Skeletal muscle satellite cell (primary cell): Measurements from ENCODE around the gene PTK7.
A peak's percentile ranks its signal among the peaks of the same experiment; 100 is the strongest.
"Not testable (repeated sequence)": the region's sequence is repeated elsewhere in the genome, so short reads cannot be mapped to it uniquely, and the experiment has no call there.

ENCODE experiments used
- H3K27me3 ChIP-seq: 2 replicates; pipeline ENCODE4 v1.7.0; 2013; ENCODE audit warnings: low read length; ENCODE audit not compliant: control insufficient read depth, insufficient read depth
- H3K36me3 ChIP-seq: 2 replicates; pipeline ENCODE4 v1.7.0; 2013; ENCODE audit warnings: mild to moderate bottlenecking, control low read depth, low read length; ENCODE audit not compliant: insufficient read depth
- H3K4me1 ChIP-seq: 2 replicates; pipeline ENCODE4 v1.7.0; 2013; ENCODE audit warnings: low read length; ENCODE audit not compliant: control insufficient read depth, insufficient read depth
- H3K4me2 ChIP-seq: 2 replicates; pipeline ENCODE4 v1.7.0; 2013; ENCODE audit warnings: mild to moderate bottlenecking, low read length
- H3K4me3 ChIP-seq: 2 replicates; pipeline ENCODE4 v1.7.0; 2013; ENCODE audit warnings: low read length
- H3K9ac ChIP-seq: 2 replicates; pipeline ENCODE4 v1.7.0; 2013; ENCODE audit warnings: mild to moderate bottlenecking, low read depth, low read length, moderate library complexity
- H3K9me3 ChIP-seq: replicated peaks from 2 replicates; pipeline ENCODE4 v1.7.0; 2013; ENCODE audit warnings: mild to moderate bottlenecking, control low read depth, low read length

PTK7 gene

DNA sequence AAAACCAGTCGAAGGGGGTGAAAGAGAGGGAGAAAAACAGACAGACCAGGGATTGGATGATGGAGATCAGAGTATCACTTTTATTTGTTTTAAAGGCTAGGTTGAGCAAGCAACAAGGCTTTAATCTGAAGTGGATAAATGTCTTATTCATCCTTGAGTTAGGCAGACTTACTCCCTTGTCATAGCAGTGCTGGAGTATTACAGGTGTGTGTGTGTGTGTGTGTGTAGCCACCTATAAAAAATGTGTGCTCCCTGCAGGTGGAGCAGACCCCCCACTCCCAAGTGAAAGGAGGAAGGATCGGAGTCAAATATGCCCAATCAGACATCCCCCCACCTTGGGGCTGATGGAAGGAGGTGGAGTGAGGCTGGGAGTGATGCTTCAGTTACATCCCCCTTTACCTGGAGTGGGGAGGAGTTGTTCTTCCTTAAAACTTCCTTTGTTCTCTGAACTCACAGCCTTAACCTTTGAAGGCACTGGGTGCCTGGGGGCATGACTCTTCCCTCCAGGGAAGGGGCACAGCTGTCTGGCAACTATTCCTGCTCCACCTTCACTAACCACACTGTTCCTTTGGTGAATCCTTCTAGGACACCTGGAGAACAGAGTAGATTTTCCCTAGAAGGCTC, 27.3 kb downstream of the PTK7 start:
- H3K36me3 ChIP-seq = no peaks in the 10 kb centered on the region
- no peak overlapping the region for H3K4me3 ChIP-seq
- no peaks in the 10 kb centered on the region for H3K4me1 ChIP-seq
- no peak overlapping the region for H3K9ac ChIP-seq
- H3K27me3 ChIP-seq = no peaks in the 10 kb centered on the region
- H3K9me3 ChIP-seq = no peaks in the 10 kb centered on the region
- H3K4me2 ChIP-seq = no peak overlapping the region

DNA sequence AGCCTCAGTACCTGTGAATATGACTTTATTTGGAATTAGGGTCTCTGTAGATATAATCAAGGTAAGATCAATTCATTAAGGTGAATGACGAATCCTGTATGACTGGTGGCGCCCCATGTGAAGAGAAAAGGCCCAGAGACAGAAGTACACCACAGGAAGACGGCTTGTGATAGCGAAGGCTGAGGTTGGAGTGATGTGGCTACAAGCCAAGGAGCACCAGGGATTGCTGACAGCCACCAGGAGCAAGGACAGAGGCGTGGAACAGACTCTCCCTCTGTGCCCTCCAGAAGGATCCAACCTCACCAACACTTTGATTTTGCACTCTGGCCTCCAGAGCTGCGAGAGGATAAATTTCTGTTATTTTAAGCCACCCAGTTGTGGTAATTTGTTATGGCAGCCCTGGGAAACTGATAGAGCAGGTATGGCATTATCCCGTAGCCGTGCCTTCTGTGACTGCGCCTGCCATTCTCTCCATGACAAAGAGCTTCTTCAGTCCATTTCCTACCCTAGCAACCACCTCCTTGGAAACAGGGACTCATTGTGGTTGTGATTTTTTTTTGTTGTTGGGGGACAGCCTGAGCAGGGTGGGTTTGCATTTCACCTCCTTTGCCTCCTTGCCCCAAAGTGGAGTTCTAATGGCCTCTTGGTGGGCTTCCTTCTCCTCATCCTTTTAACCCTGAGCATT, 29.6 kb downstream of the PTK7 start:
- Histone ChIP-seq H3K4me3 (no peak overlapping the region), H3K9ac (no peak overlapping the region), H3K9me3 (no peaks in the 10 kb centered on the region), H3K27me3 (no peaks in the 10 kb centered on the region), H3K36me3 (no peaks in the 10 kb centered on the region), H3K4me1 (no peaks in the 10 kb centered on the region), H3K4me2 (no peak overlapping the region)

DNA sequence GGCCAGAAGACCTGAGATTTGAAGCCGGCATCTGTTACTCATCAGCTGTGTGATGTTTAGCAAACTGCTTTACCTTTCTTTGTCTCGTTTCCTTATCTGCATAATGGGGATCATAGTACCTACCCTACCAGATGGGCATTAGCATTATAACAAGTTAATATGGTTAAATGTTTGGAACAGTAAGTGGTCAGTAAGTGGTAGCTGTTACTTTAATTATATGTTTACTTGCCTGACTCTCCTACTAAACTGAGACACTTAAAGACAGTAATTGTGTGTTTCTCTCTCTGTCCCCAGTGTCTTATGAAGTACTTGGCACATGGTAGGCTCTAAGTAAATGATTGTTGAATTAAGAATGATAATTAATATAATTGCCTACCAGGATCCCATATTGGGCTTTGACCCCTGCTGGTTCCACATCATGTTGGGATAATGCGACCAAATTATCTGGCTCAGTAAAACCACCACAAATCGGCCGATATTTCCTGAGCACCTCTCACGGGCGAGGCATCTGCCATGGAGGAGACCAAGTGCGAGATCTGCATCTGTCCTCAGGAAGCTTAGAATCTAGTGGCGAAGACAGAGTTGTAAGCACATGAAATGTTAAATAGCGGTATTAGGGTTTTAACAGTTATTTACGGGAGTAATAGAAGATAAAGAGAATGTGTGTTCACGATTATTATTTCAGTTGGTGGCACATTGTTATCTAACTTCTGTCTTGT, 31.4 kb downstream of the PTK7 start:
- no peak overlapping the region for H3K4me2 ChIP-seq
- no peak overlapping the region for H3K4me3 ChIP-seq
- H3K9ac ChIP-seq = no peak overlapping the region
- H3K9me3 ChIP-seq = no peaks in the 10 kb centered on the region
- no peaks in the 10 kb centered on the region for H3K27me3 ChIP-seq
- H3K4me1 ChIP-seq = no peaks in the 10 kb centered on the region
- no peaks in the 10 kb centered on the region for H3K36me3 ChIP-seq

DNA sequence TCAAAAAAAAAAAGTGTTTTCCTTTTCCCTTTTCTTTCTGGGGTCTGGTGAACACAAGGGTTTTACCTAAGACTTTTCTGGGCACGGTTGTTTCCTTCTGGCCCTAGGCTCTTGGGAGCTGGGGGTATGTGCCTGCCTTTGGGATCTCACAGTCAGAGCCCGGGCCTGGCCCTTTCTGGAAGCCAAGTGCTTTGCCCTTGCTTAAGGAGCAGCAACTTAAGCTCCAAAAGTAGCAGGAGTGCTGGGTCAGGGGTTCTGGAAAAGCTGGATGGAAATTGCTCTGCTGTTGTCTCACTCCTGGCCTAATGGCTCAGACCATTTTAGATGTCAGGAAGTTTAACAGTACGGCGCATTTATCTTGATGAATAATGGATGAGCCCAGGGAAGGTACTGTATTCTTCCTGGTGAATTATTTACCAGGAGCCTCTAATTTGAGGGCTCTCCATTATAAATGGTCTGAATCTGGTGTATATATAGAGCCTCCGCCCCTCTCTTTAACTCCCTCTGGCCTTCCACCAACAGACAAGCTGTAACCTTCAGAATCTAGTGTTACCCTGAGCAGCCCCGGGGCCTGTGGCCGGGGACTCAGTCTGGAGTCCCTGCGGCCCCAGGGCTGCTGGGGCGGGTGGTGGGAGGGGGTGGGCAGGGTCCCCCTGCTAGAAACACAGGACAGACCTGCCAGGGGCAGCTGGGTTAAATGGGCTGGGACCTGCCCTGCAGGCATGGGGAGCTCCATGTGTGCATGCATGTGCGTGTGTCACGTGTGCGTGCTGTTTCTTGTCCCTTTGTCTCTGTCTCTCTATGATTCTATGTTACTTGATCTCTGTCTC, 37.5 kb downstream of the PTK7 start:
- Histone ChIP-seq H3K4me1 (peaks cover 3% of the 10 kb centered on the region), H3K9ac (no peak overlapping the region), H3K4me3 (no peak overlapping the region), H3K4me2 (no peak overlapping the region), H3K36me3 (no peaks in the 10 kb centered on the region), H3K27me3 (no peaks in the 10 kb centered on the region), H3K9me3 (no peaks in the 10 kb centered on the region)

DNA sequence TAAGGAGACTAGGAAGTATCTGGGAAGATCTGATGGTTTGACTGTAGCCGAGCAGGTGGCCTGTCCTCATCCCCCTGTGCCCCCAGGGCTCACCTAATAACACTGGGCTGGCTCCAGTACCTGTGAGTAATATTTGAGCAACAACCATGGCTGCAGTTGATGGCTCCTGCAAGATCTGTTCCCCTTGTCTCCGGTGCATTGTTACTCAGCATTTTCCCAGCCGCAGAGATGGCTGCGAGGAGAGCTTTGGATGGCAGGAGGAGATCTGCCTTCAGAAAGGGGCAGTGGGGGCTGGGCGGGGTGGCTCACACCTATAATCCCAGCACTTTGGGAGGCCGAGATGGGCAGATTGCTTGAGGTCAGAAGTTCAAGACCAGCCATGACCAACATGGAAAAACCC, 39.3 kb downstream of the PTK7 start:
- Histone ChIP-seq H3K9me3 (no peaks in the 10 kb centered on the region), H3K4me1 (peaks cover 7% of the 10 kb centered on the region), H3K36me3 (no peaks in the 10 kb centered on the region), H3K27me3 (no peaks in the 10 kb centered on the region), H3K4me2 (no peak overlapping the region), H3K9ac (no peak overlapping the region), H3K4me3 (no peak overlapping the region)

DNA sequence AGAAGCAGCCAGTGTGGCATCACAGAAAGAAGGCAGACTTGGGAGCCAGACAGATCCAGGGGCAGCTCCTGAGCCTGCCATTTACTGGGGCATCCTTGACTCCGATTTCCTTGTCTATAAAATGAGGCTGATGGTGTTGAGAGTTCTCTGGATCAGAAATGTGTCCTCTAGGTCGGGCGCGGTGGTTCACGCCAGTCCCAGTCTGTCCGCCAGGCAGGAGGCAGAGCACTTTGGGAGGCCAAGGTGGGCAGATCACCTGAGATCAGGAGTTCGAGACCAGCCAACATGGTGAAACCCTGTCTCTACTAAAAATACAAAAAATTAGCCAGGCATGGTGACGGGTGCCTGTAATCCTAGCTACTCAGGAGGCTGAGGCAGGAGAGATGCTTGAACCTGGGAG, 41.4 kb downstream of the PTK7 start:
- H3K4me1 ChIP-seq = peaks cover 26% of the 10 kb centered on the region
- H3K4me3 ChIP-seq, H3K27me3 ChIP-seq, H3K9ac ChIP-seq, H3K9me3 ChIP-seq, H3K36me3 ChIP-seq, H3K4me2 ChIP-seq: not testable (repeated sequence)

DNA sequence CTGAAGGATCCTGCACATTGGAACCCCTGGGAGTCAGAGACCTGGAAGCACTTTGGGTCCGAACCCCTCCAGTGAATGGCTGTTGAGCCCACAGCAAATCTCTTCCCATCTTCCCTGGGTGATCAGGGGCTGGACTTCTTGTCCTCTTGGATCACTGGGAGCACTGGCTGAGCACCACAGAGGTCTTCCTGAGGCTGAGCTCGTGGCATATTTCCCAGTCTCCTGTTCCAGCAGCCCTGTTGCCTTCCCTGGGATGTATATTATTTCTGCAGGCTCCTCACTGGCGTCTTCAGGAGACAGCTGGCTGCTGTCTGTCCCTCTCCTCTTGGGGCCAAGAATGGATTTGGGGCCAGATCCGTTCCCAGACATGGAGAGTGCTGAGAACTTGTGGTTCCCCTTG, 43.4 kb downstream of the PTK7 start:
- Histone ChIP-seq H3K27me3 (no peaks in the 10 kb centered on the region), H3K4me2 (no peak overlapping the region), H3K9me3 (no peaks in the 10 kb centered on the region), H3K36me3 (no peaks in the 10 kb centered on the region), H3K9ac (no peak overlapping the region), H3K4me3 (no peak overlapping the region), H3K4me1 (peaks cover 42% of the 10 kb centered on the region)

DNA sequence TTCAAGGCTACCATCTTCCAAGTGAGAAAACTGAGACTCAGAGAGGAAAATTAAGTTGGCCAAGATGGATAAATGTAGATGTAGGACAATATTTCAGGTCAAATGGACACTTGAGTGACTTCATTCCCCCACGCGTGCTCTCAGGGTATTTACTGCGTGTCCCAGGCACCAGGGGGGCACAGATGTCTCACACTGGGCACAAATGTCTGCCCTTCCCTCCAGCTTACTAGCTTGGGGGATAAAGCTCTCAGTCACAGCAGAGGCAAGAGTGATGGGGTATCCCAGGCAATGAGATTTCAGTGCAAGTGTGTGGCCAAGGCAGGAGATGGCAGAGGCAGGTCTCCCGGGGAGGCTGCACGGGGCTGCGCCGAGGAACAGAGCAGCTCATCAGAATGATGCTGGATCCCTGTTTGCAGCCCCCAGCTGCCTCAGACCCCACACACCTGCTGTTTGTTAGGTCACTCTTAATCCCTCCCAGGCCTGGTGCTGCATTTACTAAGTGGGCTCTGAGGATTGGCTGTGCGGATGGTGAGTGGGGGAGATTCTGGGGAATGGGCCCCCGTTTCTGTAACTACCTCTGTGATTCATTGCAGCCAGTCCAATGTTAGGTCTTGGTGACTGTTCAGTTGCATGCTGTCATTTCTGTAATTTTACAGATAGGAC, 44.1 kb downstream of the PTK7 start:
- Histone ChIP-seq H3K36me3 (no peaks in the 10 kb centered on the region), H3K4me1 (peaks cover 48% of the 10 kb centered on the region), H3K9ac (no peak overlapping the region), H3K27me3 (no peaks in the 10 kb centered on the region), H3K9me3 (no peaks in the 10 kb centered on the region), H3K4me2 (peak overlapping the region; percentile 71), H3K4me3 (no peak overlapping the region)

DNA sequence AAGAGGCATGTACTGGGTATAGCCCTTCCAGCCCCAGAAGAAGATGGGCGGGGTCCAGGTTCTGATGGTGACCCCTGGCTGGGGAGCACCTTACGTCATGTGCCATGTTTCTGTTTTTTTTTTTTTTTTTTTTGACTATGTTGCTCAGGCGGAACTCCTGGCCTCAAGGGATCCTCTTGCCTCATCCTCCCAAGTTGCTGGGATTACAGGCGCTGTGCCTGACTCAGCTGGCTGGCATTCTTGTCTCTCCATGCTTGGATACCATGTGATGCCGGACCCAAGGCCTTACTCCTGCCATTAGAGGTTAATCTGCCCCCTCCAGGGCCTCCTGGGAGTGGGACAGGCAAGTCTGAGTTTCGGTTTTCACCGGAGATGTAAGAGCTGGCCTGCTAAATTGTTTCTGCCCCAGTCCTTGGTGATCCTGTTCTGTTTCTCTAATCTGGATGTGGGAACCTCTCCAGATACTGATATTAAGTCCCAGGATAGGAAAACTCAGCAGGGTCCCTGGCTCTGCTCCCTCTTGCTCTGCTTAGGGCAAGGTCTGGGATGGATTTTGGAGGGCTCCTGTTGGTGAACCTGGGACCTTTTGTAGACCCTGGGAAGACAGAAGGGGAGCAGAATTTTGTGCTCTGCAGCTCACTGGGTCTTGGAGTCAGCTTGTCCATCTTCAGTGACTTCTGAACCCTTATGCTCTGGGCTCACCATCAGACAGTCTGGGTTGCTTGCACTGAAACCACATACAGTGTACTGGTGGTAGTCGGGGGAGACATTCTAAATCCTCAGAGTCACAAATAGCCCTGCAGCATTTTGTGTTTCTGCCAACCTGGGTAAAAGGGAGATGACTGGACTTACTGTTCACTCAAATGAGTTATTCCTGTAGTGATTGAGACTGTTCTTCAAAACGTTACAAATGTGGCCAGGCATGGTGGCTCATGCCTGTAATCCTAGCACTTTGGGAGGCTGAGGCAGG, 45.1 kb downstream of the PTK7 start:
- Histone ChIP-seq H3K4me3 (peak overlapping the region; percentile 48), H3K27me3 (no peaks in the 10 kb centered on the region), H3K36me3 (no peaks in the 10 kb centered on the region), H3K4me1 (peaks cover 58% of the 10 kb centered on the region), H3K9ac (peak overlapping the region; percentile 70), H3K9me3 (no peaks in the 10 kb centered on the region), H3K4me2 (peak overlapping the region; percentile 71)

DNA sequence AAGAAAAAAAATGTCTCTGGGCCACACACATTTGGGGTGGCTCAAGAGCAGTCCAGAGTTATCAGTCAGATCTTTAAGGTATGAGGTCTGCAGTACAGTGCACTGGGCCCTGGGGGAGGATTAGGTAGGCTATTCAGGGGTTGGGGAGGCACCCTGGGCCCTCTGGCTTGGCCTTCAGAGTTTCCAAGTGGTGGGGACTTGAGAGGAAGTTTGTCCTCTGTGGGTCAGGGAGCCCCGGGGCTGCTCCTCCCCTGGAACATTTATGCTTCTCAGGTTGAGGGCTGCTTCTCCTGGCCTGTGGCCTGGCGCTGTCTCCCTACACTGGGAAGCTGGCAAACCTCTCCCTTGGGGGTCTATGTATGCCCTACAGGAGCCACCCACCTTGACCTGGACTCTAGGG, 46.0 kb downstream of the PTK7 start:
- Histone ChIP-seq H3K4me3 (no peak overlapping the region), H3K4me2 (no peak overlapping the region), H3K9ac (no peak overlapping the region), H3K36me3 (no peaks in the 10 kb centered on the region), H3K27me3 (no peaks in the 10 kb centered on the region), H3K4me1 (peaks cover 64% of the 10 kb centered on the region), H3K9me3 (no peaks in the 10 kb centered on the region)
